Activated naive CD8-positive, alpha-beta T cell treated with anti-CD3 and anti-CD28 coated beads for 36 hours (primary cell): ENCODE results near the gene ORAI3. TPM values are rescaled to one million over a fixed set of nuclear protein-coding genes. Genes with fewer than 3 reads are reported as not detected.

ENCODE experiments used
- DNase-seq: peaks from one replicate; pipeline ENCODE4 v3.0.0; 2021
- H3K27ac Mint-ChIP-seq: one replicate; pipeline ENCODE4 v1.8.0; 2022; ENCODE audit warnings: mild to moderate bottlenecking, moderate library complexity, mixed read lengths
- H3K27me3 Mint-ChIP-seq: one replicate; pipeline ENCODE4 v1.8.0; 2022; ENCODE audit warnings: mild to moderate bottlenecking, mixed read lengths
- H3K36me3 Mint-ChIP-seq: one replicate; pipeline ENCODE4 v1.8.0; 2021; ENCODE audit warnings: mild to moderate bottlenecking, mixed read lengths
- H3K4me1 Mint-ChIP-seq: one replicate; pipeline ENCODE4 v1.8.0; 2021; ENCODE audit warnings: mixed read lengths
- H3K4me3 Mint-ChIP-seq: one replicate; pipeline ENCODE4 v1.8.0; 2022; ENCODE audit warnings: mild to moderate bottlenecking, moderate library complexity, mixed read lengths
- H3K9me3 Mint-ChIP-seq: one replicate; pipeline ENCODE4 v1.8.0; 2022; ENCODE audit warnings: mixed read lengths
- total RNA-seq, 2 experiments: library from RNA; stranded (reverse); gene quantifications; one replicate each; pipeline ENCODE4 v1.2.3, GENCODE V29; 2021

Gene ORAI3
- total RNA-seq, 2 experiments from 2014 or later: 5.4 to 5.7 TPM

- DNase-seq: no peak
- no peaks in the 10 kb centered on the region for H3K4me1 Mint-ChIP-seq
- H3K27ac Mint-ChIP-seq: no peak overlapping the region
- no peaks in the 10 kb centered on the region for H3K9me3 Mint-ChIP-seq
- H3K27me3 Mint-ChIP-seq: no peaks in the 10 kb centered on the region
- H3K36me3 Mint-ChIP-seq: peaks cover 8% of the 10 kb centered on the region
- H3K4me3 Mint-ChIP-seq: no peak overlapping the region
These were observed 35.2 kb downstream of the ORAI3 start for GRCh38 chr16:30983898-30984610.

- Mint-ChIP-seq H3K4me1 (no peaks in the 10 kb centered on the region), H3K36me3 (peaks cover 8% of the 10 kb centered on the region), H3K4me3 (no peak within 1 kb of the TSS), H3K9me3 (no peaks in the 10 kb centered on the region), H3K27me3 (no peaks in the 10 kb centered on the region), H3K27ac (no peak within 1 kb of the TSS)
- peak; percentile 79 for DNase-seq
These were observed 36.0 kb downstream of the ORAI3 start, which contains the start of gene HSD3B7 for GRCh38 chr16:30984669-30985400. HSD3B7 (plus strand) TSS chr16:30985207; CDS start chr16:30985659, 452 bp downstream.

GRCh38 chr16:30985401-30986128 is 36.7 kb downstream of the ORAI3 start:
- Mint-ChIP-seq H3K4me3 (no peak overlapping the region), H3K27ac (no peak overlapping the region)
- DNase-seq: no peak

GRCh38 chr16:30986129-30986991 is 37.5 kb downstream of the ORAI3 start:
- no peaks in the 10 kb centered on the region for H3K4me1 Mint-ChIP-seq
- no peaks in the 10 kb centered on the region for H3K27me3 Mint-ChIP-seq
- no peak overlapping the region for H3K27ac Mint-ChIP-seq
- no peak overlapping the region for H3K4me3 Mint-ChIP-seq
- no peak for DNase-seq
- H3K9me3 Mint-ChIP-seq: no peaks in the 10 kb centered on the region
- H3K36me3 Mint-ChIP-seq: peaks cover 3% of the 10 kb centered on the region

More at GRCh38 chr16:30985401-30986128, 36.7 kb downstream of the ORAI3 start:
- Mint-ChIP-seq H3K4me1 (no peaks in the 10 kb centered on the region), H3K36me3 (peaks cover 5% of the 10 kb centered on the region), H3K9me3 (no peaks in the 10 kb centered on the region), H3K27me3 (no peaks in the 10 kb centered on the region)

GRCh38 chr16:30987581-30988190 is 38.8 kb downstream of the ORAI3 start:
- H3K27ac Mint-ChIP-seq: no peak overlapping the region
- peaks cover 1% of the 10 kb centered on the region for H3K36me3 Mint-ChIP-seq
- no peak overlapping the region for H3K4me3 Mint-ChIP-seq
- no peaks in the 10 kb centered on the region for H3K27me3 Mint-ChIP-seq
- no peaks in the 10 kb centered on the region for H3K4me1 Mint-ChIP-seq
- DNase-seq: no peak
- no peaks in the 10 kb centered on the region for H3K9me3 Mint-ChIP-seq

- H3K27me3 Mint-ChIP-seq: no peaks in the 10 kb centered on the region
- H3K4me3 Mint-ChIP-seq: no peak overlapping the region
- no peaks in the 10 kb centered on the region for H3K9me3 Mint-ChIP-seq
- DNase-seq: no peak
- no peak overlapping the region for H3K27ac Mint-ChIP-seq
- H3K36me3 Mint-ChIP-seq: no peaks in the 10 kb centered on the region
- peaks cover under 1% of the 10 kb centered on the region for H3K4me1 Mint-ChIP-seq
These were observed 40.7 kb downstream of the ORAI3 start for GRCh38 chr16:30989469-30990047.

- H3K4me1 Mint-ChIP-seq: peaks cover 3% of the 10 kb centered on the region
- no peak overlapping the region for H3K27ac Mint-ChIP-seq
- H3K9me3 Mint-ChIP-seq: no peaks in the 10 kb centered on the region
- no peaks in the 10 kb centered on the region for H3K36me3 Mint-ChIP-seq
- no peak for DNase-seq
- no peaks in the 10 kb centered on the region for H3K27me3 Mint-ChIP-seq
- no peak overlapping the region for H3K4me3 Mint-ChIP-seq
These were observed 41.2 kb downstream of the ORAI3 start for GRCh38 chr16:30990105-30990504.

GRCh38 chr16:30991052-30991451 is 42.2 kb downstream of the ORAI3 start:
- DNase-seq: no peak
- no peaks in the 10 kb centered on the region for H3K9me3 Mint-ChIP-seq
- H3K36me3 Mint-ChIP-seq: no peaks in the 10 kb centered on the region
- H3K4me1 Mint-ChIP-seq: peaks cover 4% of the 10 kb centered on the region
- no peak overlapping the region for H3K27ac Mint-ChIP-seq
- H3K27me3 Mint-ChIP-seq: no peaks in the 10 kb centered on the region
- no peak overlapping the region for H3K4me3 Mint-ChIP-seq

GRCh38 chr16:30992276-30992780 is 43.5 kb downstream of the ORAI3 start:
- DNase-seq: no peak
- no peaks in the 10 kb centered on the region for H3K27me3 Mint-ChIP-seq
- H3K4me1 Mint-ChIP-seq: peaks cover 9% of the 10 kb centered on the region
- H3K36me3 Mint-ChIP-seq: no peaks in the 10 kb centered on the region
- no peak overlapping the region for H3K4me3 Mint-ChIP-seq
- H3K27ac Mint-ChIP-seq: no peak overlapping the region
- H3K9me3 Mint-ChIP-seq: no peaks in the 10 kb centered on the region

- no peak for DNase-seq
- Mint-ChIP-seq H3K27ac (no peak overlapping the region), H3K4me1 (peaks cover 9% of the 10 kb centered on the region), H3K36me3 (no peaks in the 10 kb centered on the region), H3K4me3 (no peak overlapping the region), H3K9me3 (no peaks in the 10 kb centered on the region), H3K27me3 (no peaks in the 10 kb centered on the region)
These were observed 44.3 kb downstream of the ORAI3 start for GRCh38 chr16:30992931-30993816.

- no peaks in the 10 kb centered on the region for H3K27me3 Mint-ChIP-seq
- peaks cover 9% of the 10 kb centered on the region for H3K4me1 Mint-ChIP-seq
- no peak for DNase-seq
- H3K9me3 Mint-ChIP-seq: no peaks in the 10 kb centered on the region
- H3K27ac Mint-ChIP-seq: no peak overlapping the region
- peak overlapping the region; percentile 83 for H3K4me3 Mint-ChIP-seq
- no peaks in the 10 kb centered on the region for H3K36me3 Mint-ChIP-seq
These were observed 47.1 kb downstream of the ORAI3 start for GRCh38 chr16:30995927-30996323.

- no peaks in the 10 kb centered on the region for H3K9me3 Mint-ChIP-seq
- DNase-seq: no peak
- H3K27me3 Mint-ChIP-seq: no peaks in the 10 kb centered on the region
- H3K4me3 Mint-ChIP-seq: peak overlapping the region; percentile 83
- H3K4me1 Mint-ChIP-seq: peaks cover 9% of the 10 kb centered on the region
- peak overlapping the region; percentile 80 for H3K27ac Mint-ChIP-seq
- no peaks in the 10 kb centered on the region for H3K36me3 Mint-ChIP-seq
These were observed 47.6 kb downstream of the ORAI3 start for GRCh38 chr16:30996324-30996984.
